ENCODE results near the gene IGFL2.
"Not testable (repeated sequence)": the region's sequence is repeated elsewhere in the genome, so short reads cannot be mapped to it uniquely, and the experiment has no call there.

Gene IGFL2

GRCh38 chr19:46207858-46208257 is 59.8 kb downstream of the IGFL2 start:
- not testable (repeated sequence) for DNase-seq (ENCODE audit: low spot score)
- FAIRE-seq = peak; percentile 89

- FAIRE-seq = no peak
- DNase-seq (ENCODE audit: low spot score) = no peak
Observed at GRCh38 chr19:46209051-46209450, 61.0 kb downstream of the IGFL2 start.

- DNase-seq (ENCODE audit: low spot score) = no peak
- FAIRE-seq = no peak
Observed at GRCh38 chr19:46209472-46209871, 61.4 kb downstream of the IGFL2 start.

GRCh38 chr19:46210669-46211068 is 62.6 kb downstream of the IGFL2 start:
- FAIRE-seq = peak; percentile 5
- no peak for DNase-seq (ENCODE audit: low spot score)
